Fibroblast of lung (primary cell): ENCODE measurements around the gene TYK2. TPM values are rescaled to one million over a fixed set of nuclear protein-coding genes. Genes with fewer than 3 reads are reported as not detected.

ENCODE experiments used
- DNase-seq, 2 donors: peaks; one replicate each; pipeline versions ENCODE4 v3.0.0 to v3.0.0-alpha.2; 2010; ENCODE audit warnings: low read depth in 2 of 2
- H2AFZ ChIP-seq: 2 replicates; pipeline ENCODE4 v1.5.1; 2012; ENCODE audit warnings: low read length, control low read depth, inconsistent platforms
- H3K27ac ChIP-seq: 2 replicates; pipeline ENCODE4 v1.5.1; 2011; ENCODE audit warnings: low read length, control low read depth; ENCODE audit not compliant: insufficient read depth
- H3K27me3 ChIP-seq: 2 replicates; pipeline ENCODE4 v1.5.1; 2011; ENCODE audit warnings: mild to moderate bottlenecking, low read length; ENCODE audit not compliant: control insufficient read depth, insufficient read depth
- H3K36me3 ChIP-seq: 2 replicates; pipeline ENCODE4 v1.5.1; 2011; ENCODE audit warnings: low read length; ENCODE audit not compliant: control insufficient read depth, insufficient read depth
- H3K4me1 ChIP-seq: 2 replicates; pipeline ENCODE4 v1.5.1; 2011; ENCODE audit warnings: low read length; ENCODE audit not compliant: control insufficient read depth, insufficient read depth; ENCODE audit errors: extremely low read depth
- H3K4me2 ChIP-seq: 2 replicates; pipeline ENCODE4 v1.5.1; 2011; ENCODE audit warnings: low read length, control low read depth; ENCODE audit not compliant: insufficient read depth; ENCODE audit errors: extremely low read depth
- H3K4me3 ChIP-seq, 4 experiments: fragments of 200-600 bp in 1 of 4; sonication (generic) in 1 of 4; replicated peaks in 1 of 4; 2 replicates each; pipeline ENCODE4 v1.5.1; 2011 to 2016; ENCODE audit warnings: low read length in 4 of 4, low read depth in 3 of 4, mild to moderate bottlenecking in 3 of 4, control low read depth in 2 of 4, inconsistent platforms in 1 of 4, mixed read lengths in 1 of 4; ENCODE audit not compliant: insufficient read depth in 1 of 4; ENCODE audit errors: control extremely low read depth in 1 of 4
- H3K79me2 ChIP-seq: 2 replicates; pipeline ENCODE4 v1.5.1; 2012; ENCODE audit warnings: mild to moderate bottlenecking, low read length, inconsistent platforms; ENCODE audit not compliant: control insufficient read depth, insufficient read depth
- H3K9ac ChIP-seq: 2 replicates; pipeline ENCODE4 v1.5.1; 2011; ENCODE audit warnings: mild to moderate bottlenecking, low read length, control low read depth; ENCODE audit not compliant: insufficient read depth
- H3K9me3 ChIP-seq: 2 replicates; pipeline ENCODE4 v1.5.1; 2012; ENCODE audit warnings: low read depth, low read length; ENCODE audit not compliant: control insufficient read depth, insufficient read depth
- H4K20me1 ChIP-seq: 2 replicates; pipeline ENCODE4 v1.5.1; 2011; ENCODE audit warnings: low read length; ENCODE audit not compliant: control insufficient read depth, insufficient read depth; ENCODE audit errors: extremely low read depth
- CTCF ChIP-seq, 2 donors: IDR thresholded peaks in 1 of 2; conservative IDR thresholded peaks in 1 of 2; 1 replicate in 1 of 2; 2 replicates in 1 of 2; pipeline ENCODE4 v1.5.1; 2011 to 2012; ENCODE audit warnings: low read length in 2 of 2, control low read depth in 1 of 2, inconsistent platforms in 1 of 2, low read depth in 1 of 2, mild to moderate bottlenecking in 1 of 2
- EZH2 ChIP-seq: IDR thresholded peaks from 2 replicates; pipeline ENCODE4 v1.5.1; 2012; ENCODE audit warnings: low read length, control low read depth, mild to moderate bottlenecking; ENCODE audit errors: missing control alignments
- polyA minus RNA-seq: library from RNA; depleted of rRNA, polyadenylated mRNA; stranded (reverse); fragments of >200 nt; gene quantifications from 2 replicates; pipeline ENCODE4 v1.2.3, GENCODE V29; 2011; ENCODE audit warnings: low replicate concordance
- polyA plus RNA-seq, 2 donors: library from polyadenylated mRNA; depleted of rRNA in 1 of 2; stranded (reverse) in 1 of 2; unstranded in 1 of 2; fragments of >200 nt; gene quantifications; 2 replicates each; pipeline ENCODE4 v1.2.1, GENCODE V29; 2011 to 2012; ENCODE audit warnings: missing spikeins in 1 of 2
- total RNA-seq: library from RNA; depleted of rRNA; stranded (reverse); fragments of >200 nt; gene quantifications from 2 replicates; pipeline ENCODE4 v1.2.1, GENCODE V29; 2014

The TYK2 gene
- total RNA-seq (72.4 and 95.5 TPM in 2 replicates), polyA plus RNA-seq (17.4 and 24.0 TPM in 2 replicates), polyA minus RNA-seq (111 and 241 TPM in 2 replicates)
- 44.5 and 59.0 TPM in 2 replicates for polyA plus RNA-seq (2012)

- no peaks in the 10 kb centered on the region for H3K9me3 ChIP-seq
- H3K27me3 ChIP-seq, result no peaks in the 10 kb centered on the region
- H3K4me1 ChIP-seq, result no peaks in the 10 kb centered on the region
- H3K4me2 ChIP-seq, result peak within 1 kb of the TSS; percentile 57
- H2AFZ ChIP-seq, result peak within 1 kb of the TSS; percentile 94
- DNase-seq, result peak; percentile 96 to 98
- H4K20me1 ChIP-seq, result no peaks in the 10 kb centered on the region
- H3K4me3 ChIP-seq, result peak within 1 kb of the TSS; percentile 83 to 98 (median 93)
- peak within 1 kb of the TSS; percentile 69 for H3K27ac ChIP-seq
- peak within 1 kb of the TSS; percentile 79 for H3K9ac ChIP-seq
- TF ChIP-seq EZH2 (no peak), CTCF (conservative IDR thresholded peaks at IDR 0.05 in 1 of 2, IDR thresholded peaks at IDR 0.05 in 1 of 2; ENCODE audit: low read depth in 1 of 2, low read length in 2 of 2) (no peak)
- H3K79me2 ChIP-seq, result peaks cover 9% of the 10 kb centered on the region
- peaks cover 6% of the 10 kb centered on the region for H3K36me3 ChIP-seq
Observed at GRCh38 chr19:10380313-10381102, at the start of gene TYK2. TYK2 (minus strand) TSS chr19:10380572; CDS start chr19:10378406, 2,166 bp downstream.

GRCh38 chr19:10428996-10429381 is 48.6 kb upstream of the TYK2 start:
- Histone ChIP-seq H3K4me2 (no peak overlapping the region), H3K79me2 (no peaks in the 10 kb centered on the region)

More at GRCh38 chr19:10428996-10429381, 48.6 kb upstream of the TYK2 start:
- Histone ChIP-seq H3K4me1 (peaks cover 18% of the 10 kb centered on the region), H3K9me3 (no peaks in the 10 kb centered on the region), H4K20me1 (no peaks in the 10 kb centered on the region), H3K36me3 (peaks cover 1% of the 10 kb centered on the region), H2AFZ (no peak overlapping the region), H3K27ac (no peak overlapping the region), H3K9ac (no peak overlapping the region), H3K27me3 (peaks cover 4% of the 10 kb centered on the region), H3K4me3 (no peak overlapping the region)
- no peak for DNase-seq
- no peak for TF ChIP-seq CTCF (conservative IDR thresholded peaks at IDR 0.05 in 1 of 2, IDR thresholded peaks at IDR 0.05 in 1 of 2; ENCODE audit: low read depth in 1 of 2, low read length in 2 of 2)
- TF ChIP-seq EZH2, result no peak
